WTC11 (cell line): ENCODE measurements around the gene STT3A. TPM values are rescaled to one million over a fixed set of nuclear protein-coding genes. Genes with fewer than 3 reads are reported as not detected.

ENCODE experiments used
- ATAC-seq: fragments of 200-7000 bp; cut with Tn5 transposase; 2 replicates; pipeline ENCODE4 v1.10.0; 2021; ENCODE audit warnings: mild to moderate bottlenecking, moderate library complexity
- CTCF ChIA-PET: fragments of 300-600 bp; sonication (Branson Sonifier 250); formaldehyde crosslinking; loops from one replicate; lab custom pipeline; 2021; ENCODE audit warnings: antibody characterized with exemption; lab: Charles Lee
- POLR2A ChIA-PET: fragments of 350-600 bp; sonication (Branson Sonifier 250); formaldehyde crosslinking; loops from one replicate; lab custom pipeline; 2021; ENCODE audit warnings: antibody characterized with exemption; lab: Charles Lee
- DNase-seq: peaks from one replicate; pipeline ENCODE4 v3.0.0; 2021; ENCODE audit warnings: low spot score
- H3K27ac Mint-ChIP-seq: 2 replicates; pipeline ENCODE4 v1.8.0; 2021; ENCODE audit warnings: mixed read lengths
- H3K27me3 Mint-ChIP-seq: 2 replicates; pipeline ENCODE4 v1.8.0; 2021; ENCODE audit warnings: low read depth, mild to moderate bottlenecking, moderate library complexity, mixed read lengths
- H3K36me3 Mint-ChIP-seq: 2 replicates; pipeline ENCODE4 v1.8.0; 2021; ENCODE audit warnings: mixed read lengths
- H3K4me1 Mint-ChIP-seq: 2 replicates; pipeline ENCODE4 v1.8.0; 2022; ENCODE audit warnings: mixed read lengths
- H3K4me3 Mint-ChIP-seq: 2 replicates; pipeline ENCODE4 v1.8.0; 2021; ENCODE audit warnings: mild to moderate bottlenecking, moderate library complexity, mixed read lengths
- H3K9me3 Mint-ChIP-seq: 2 replicates; pipeline ENCODE4 v1.8.0; 2021; ENCODE audit warnings: mixed read lengths
- CREB1 ChIP-seq: sonication (generic); formaldehyde crosslinking; IDR thresholded peaks from 2 replicates; pipeline ENCODE4 v1.8.0; 2023; ENCODE audit warnings: mild to moderate bottlenecking, missing genetic modification reagents
- EMX1 ChIP-seq: fragments of 250-450 bp; sonication (Bioruptor Pico); IDR thresholded peaks from 2 replicates; pipeline ENCODE4 v1.8.0; 2021; ENCODE audit warnings: mild to moderate bottlenecking
- MYBL2 ChIP-seq: sonication (generic); formaldehyde crosslinking; IDR thresholded peaks from 2 replicates; pipeline ENCODE4 v1.8.1; 2023; ENCODE audit warnings: mild to moderate bottlenecking, moderate library complexity, missing genetic modification reagents
- NFATC4 ChIP-seq: fragments of 250-450 bp; sonication (Bioruptor Pico); IDR thresholded peaks from 2 replicates; pipeline ENCODE4 v1.9.0; 2021; ENCODE audit warnings: mild to moderate bottlenecking
- NR2C2 ChIP-seq: sonication (generic); formaldehyde crosslinking; IDR thresholded peaks from 2 replicates; pipeline ENCODE4 v1.8.0; 2022; ENCODE audit warnings: mild to moderate bottlenecking, missing genetic modification reagents
- OVOL2 ChIP-seq: fragments of 250-450 bp; sonication (Bioruptor Pico); IDR thresholded peaks from 2 replicates; pipeline ENCODE4 v1.9.0; 2021; ENCODE audit warnings: mild to moderate bottlenecking, borderline replicate concordance
- SP1 ChIP-seq: sonication (generic); formaldehyde crosslinking; conservative IDR thresholded peaks from 2 replicates; pipeline ENCODE4 v1.8.1; 2022; ENCODE audit warnings: missing genetic modification reagents
- TEAD1 ChIP-seq: sonication (generic); formaldehyde crosslinking; IDR thresholded peaks from 2 replicates; pipeline ENCODE4 v1.8.0; 2022; ENCODE audit warnings: mild to moderate bottlenecking, missing genetic modification reagents
- ZNF263 ChIP-seq: sonication (generic); formaldehyde crosslinking; IDR thresholded peaks from 2 replicates; pipeline ENCODE4 v1.8.1; 2022; ENCODE audit warnings: low read depth, mild to moderate bottlenecking, moderate library complexity, missing genetic modification reagents
- total RNA-seq: library from RNA; stranded (reverse); gene quantifications from 3 replicates; pipeline ENCODE4 v1.2.3, GENCODE V29; 2021
- TF ChIP-seq, protein P1 (sequence below): sonication (generic); formaldehyde crosslinking; IDR thresholded peaks from 2 replicates; pipeline ENCODE4 v1.8.1; 2022; ENCODE audit warnings: mild to moderate bottlenecking, moderate library complexity, missing genetic modification reagents
- TF ChIP-seq, protein P2 (sequence below): sonication (generic); formaldehyde crosslinking; IDR thresholded peaks from 2 replicates; pipeline ENCODE4 v1.8.1; 2023; ENCODE audit warnings: mild to moderate bottlenecking, moderate library complexity, missing genetic modification reagents
- TF ChIP-seq, protein P3 (sequence below): fragments of 250-450 bp; sonication (Bioruptor Pico); IDR thresholded peaks from 2 replicates; pipeline ENCODE4 v1.9.0; 2021; ENCODE audit warnings: mild to moderate bottlenecking
- TF ChIP-seq, protein P4 (sequence below): sonication (generic); formaldehyde crosslinking; IDR thresholded peaks from 2 replicates; pipeline ENCODE4 v1.8.1; 2022; ENCODE audit warnings: missing genetic modification reagents, borderline replicate concordance
- TF ChIP-seq, protein P5 (sequence below): sonication (generic); formaldehyde crosslinking; IDR thresholded peaks from 2 replicates; pipeline ENCODE4 v1.8.1; 2022; ENCODE audit warnings: low read depth, mild to moderate bottlenecking, moderate library complexity, missing genetic modification reagents, borderline replicate concordance
- TF ChIP-seq, protein P6 (sequence below): sonication (generic); formaldehyde crosslinking; IDR thresholded peaks from 2 replicates; pipeline ENCODE4 v1.8.1; 2023; ENCODE audit warnings: mild to moderate bottlenecking, missing genetic modification reagents
- TF ChIP-seq, protein P7 (sequence below): fragments of 250-450 bp; sonication (Bioruptor Pico); IDR thresholded peaks from 2 replicates; pipeline ENCODE4 v1.8.0; 2021; ENCODE audit warnings: mild to moderate bottlenecking

The STT3A gene
- total RNA-seq, 1 experiment from 2014 or later = 144 TPM

DNA sequence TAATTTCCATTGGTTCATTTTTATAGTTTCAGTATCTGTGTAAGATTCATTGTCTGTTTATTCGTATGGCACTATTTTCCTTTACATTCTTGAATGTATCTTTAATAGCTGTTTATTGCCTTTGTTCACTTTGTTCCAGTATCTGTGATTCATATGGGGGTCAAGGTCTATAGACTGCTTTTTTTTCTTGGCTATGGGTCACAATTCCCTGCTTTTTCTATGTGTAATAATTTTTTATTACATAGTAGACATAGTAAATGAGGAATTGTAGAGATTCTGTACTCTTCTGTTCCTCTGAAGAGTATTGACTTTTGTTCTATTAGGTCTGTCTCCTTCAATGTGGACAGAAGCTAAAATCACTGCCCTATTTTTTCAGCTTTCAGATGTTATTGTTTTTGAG, 77.5 kb downstream of the STT3A start (continued):
- TF ChIP-seq, protein P1, sequence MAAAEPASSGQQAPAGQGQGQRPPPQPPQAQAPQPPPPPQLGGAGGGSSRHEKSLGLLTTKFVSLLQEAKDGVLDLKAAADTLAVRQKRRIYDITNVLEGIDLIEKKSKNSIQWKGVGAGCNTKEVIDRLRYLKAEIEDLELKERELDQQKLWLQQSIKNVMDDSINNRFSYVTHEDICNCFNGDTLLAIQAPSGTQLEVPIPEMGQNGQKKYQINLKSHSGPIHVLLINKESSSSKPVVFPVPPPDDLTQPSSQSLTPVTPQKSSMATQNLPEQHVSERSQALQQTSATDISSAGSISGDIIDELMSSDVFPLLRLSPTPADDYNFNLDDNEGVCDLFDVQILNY (CRISPR knock-in tag) = no peak
- TF ChIP-seq, protein P2, sequence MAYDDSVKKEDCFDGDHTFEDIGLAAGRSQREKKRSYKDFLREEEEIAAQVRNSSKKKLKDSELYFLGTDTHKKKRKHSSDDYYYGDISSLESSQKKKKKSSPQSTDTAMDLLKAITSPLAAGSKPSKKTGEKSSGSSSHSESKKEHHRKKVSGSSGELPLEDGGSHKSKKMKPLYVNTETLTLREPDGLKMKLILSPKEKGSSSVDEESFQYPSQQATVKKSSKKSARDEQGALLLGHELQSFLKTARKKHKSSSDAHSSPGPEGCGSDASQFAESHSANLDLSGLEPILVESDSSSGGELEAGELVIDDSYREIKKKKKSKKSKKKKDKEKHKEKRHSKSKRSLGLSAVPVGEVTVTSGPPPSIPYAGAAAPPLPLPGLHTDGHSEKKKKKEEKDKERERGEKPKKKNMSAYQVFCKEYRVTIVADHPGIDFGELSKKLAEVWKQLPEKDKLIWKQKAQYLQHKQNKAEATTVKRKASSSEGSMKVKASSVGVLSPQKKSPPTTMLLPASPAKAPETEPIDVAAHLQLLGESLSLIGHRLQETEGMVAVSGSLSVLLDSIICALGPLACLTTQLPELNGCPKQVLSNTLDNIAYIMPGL (CRISPR knock-in tag) = no peak
- TF ChIP-seq, all 79 proteins: peak for 0

DNA sequence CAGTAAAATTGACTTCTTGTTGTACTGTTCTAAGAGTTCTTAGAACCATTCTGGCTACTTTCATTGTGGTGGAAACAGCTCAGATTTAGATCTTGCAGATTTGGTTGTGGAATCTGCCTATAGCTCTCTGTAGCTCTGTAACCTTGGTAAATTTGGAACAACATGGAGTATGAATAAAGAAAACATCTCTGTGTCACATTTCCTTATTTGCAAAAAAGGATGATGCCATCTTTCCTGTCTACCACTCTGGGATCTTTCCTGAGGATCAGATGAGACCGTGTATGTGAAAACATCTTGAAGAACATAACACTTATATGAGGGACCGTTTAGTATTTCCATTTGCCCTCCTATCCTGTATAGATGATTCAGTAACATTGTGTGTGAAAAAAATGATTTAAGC, 78.9 kb downstream of the STT3A start:
- Mint-ChIP-seq H3K36me3 (peaks cover 25% of the 10 kb centered on the region), H3K9me3 (peaks cover 9% of the 10 kb centered on the region), H3K4me3 (no peak overlapping the region), H3K27me3 (no peaks in the 10 kb centered on the region), H3K4me1 (no peaks in the 10 kb centered on the region)
- DNase-seq = no peak
- CTCF ChIA-PET = no interaction called here
- no peak for TF ChIP-seq EMX1 (CRISPR knock-in tag)
- TF ChIP-seq, protein P3, sequence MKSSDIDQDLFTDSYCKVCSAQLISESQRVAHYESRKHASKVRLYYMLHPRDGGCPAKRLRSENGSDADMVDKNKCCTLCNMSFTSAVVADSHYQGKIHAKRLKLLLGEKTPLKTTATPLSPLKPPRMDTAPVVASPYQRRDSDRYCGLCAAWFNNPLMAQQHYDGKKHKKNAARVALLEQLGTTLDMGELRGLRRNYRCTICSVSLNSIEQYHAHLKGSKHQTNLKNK = no peak
- TF ChIP-seq, protein P4, sequence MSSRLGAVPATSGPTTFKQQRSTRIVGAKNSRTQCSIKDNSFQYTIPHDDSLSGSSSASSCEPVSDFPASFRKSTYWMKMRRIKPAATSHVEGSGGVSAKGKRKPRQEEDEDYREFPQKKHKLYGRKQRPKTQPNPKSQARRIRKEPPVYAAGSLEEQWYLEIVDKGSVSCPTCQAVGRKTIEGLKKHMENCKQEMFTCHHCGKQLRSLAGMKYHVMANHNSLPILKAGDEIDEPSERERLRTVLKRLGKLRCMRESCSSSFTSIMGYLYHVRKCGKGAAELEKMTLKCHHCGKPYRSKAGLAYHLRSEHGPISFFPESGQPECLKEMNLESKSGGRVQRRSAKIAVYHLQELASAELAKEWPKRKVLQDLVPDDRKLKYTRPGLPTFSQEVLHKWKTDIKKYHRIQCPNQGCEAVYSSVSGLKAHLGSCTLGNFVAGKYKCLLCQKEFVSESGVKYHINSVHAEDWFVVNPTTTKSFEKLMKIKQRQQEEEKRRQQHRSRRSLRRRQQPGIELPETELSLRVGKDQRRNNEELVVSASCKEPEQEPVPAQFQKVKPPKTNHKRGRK = no peak
- TF ChIP-seq, protein P5, sequence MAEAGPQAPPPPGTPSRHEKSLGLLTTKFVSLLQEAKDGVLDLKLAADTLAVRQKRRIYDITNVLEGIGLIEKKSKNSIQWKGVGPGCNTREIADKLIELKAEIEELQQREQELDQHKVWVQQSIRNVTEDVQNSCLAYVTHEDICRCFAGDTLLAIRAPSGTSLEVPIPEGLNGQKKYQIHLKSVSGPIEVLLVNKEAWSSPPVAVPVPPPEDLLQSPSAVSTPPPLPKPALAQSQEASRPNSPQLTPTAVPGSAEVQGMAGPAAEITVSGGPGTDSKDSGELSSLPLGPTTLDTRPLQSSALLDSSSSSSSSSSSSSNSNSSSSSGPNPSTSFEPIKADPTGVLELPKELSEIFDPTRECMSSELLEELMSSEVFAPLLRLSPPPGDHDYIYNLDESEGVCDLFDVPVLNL = no peak
- TF ChIP-seq MYBL2 = no peak
- no peak for TF ChIP-seq OVOL2 (CRISPR knock-in tag)
- TF ChIP-seq, protein P6, sequence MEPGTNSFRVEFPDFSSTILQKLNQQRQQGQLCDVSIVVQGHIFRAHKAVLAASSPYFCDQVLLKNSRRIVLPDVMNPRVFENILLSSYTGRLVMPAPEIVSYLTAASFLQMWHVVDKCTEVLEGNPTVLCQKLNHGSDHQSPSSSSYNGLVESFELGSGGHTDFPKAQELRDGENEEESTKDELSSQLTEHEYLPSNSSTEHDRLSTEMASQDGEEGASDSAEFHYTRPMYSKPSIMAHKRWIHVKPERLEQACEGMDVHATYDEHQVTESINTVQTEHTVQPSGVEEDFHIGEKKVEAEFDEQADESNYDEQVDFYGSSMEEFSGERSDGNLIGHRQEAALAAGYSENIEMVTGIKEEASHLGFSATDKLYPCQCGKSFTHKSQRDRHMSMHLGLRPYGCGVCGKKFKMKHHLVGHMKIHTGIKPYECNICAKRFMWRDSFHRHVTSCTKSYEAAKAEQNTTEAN (CRISPR knock-in tag) = no peak
- no peak for TF ChIP-seq SP1 (CRISPR knock-in tag)
- TF ChIP-seq CREB1 (CRISPR knock-in tag) = no peak
- TF ChIP-seq ZNF263 (CRISPR knock-in tag) = no peak
- TF ChIP-seq, protein P7, sequence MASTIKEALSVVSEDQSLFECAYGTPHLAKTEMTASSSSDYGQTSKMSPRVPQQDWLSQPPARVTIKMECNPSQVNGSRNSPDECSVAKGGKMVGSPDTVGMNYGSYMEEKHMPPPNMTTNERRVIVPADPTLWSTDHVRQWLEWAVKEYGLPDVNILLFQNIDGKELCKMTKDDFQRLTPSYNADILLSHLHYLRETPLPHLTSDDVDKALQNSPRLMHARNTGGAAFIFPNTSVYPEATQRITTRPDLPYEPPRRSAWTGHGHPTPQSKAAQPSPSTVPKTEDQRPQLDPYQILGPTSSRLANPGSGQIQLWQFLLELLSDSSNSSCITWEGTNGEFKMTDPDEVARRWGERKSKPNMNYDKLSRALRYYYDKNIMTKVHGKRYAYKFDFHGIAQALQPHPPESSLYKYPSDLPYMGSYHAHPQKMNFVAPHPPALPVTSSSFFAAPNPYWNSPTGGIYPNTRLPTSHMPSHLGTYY (CRISPR knock-in tag) = no peak
- no peak for TF ChIP-seq NR2C2 (CRISPR knock-in tag)
- TF ChIP-seq NFATC4 (CRISPR knock-in tag) = no peak
- TF ChIP-seq TEAD1 (CRISPR knock-in tag) = no peak
- TF ChIP-seq, all 79 proteins: peak for 0
- H3K27ac Mint-ChIP-seq = no peak overlapping the region
- POLR2A ChIA-PET = no interaction called here
- no peak for ATAC-seq

Other genes with a start within 250 kb of the STT3A start
- 33.2 to 46.1 TPM (median 36.4 TPM) in 3 replicates for gene FEZ1, start 96.6 kb upstream of the STT3A start, total RNA-seq
- 120 to 130 TPM (median 126 TPM) in 3 replicates for gene EI24, start 23.4 kb upstream of the STT3A start, total RNA-seq
- gene CHEK1, start 32.3 kb downstream of the STT3A start, total RNA-seq = 99.9 to 111 TPM (median 101 TPM) in 3 replicates
- gene ACRV1, start 88.0 kb downstream of the STT3A start, total RNA-seq = not detected in 3 replicates
- not detected in 3 replicates for gene PATE1, start 153.4 kb downstream of the STT3A start, total RNA-seq
- not detected in 3 replicates for gene PATE2, start 186.0 kb downstream of the STT3A start, total RNA-seq
- not detected in 3 replicates for gene PATE3, start 195.3 kb downstream of the STT3A start, total RNA-seq
- gene PATE4, start 240.5 kb downstream of the STT3A start, total RNA-seq = not detected in 3 replicates